Neural cell (in vitro differentiated cells): Measurements from ENCODE around the gene SH3TC2. TPM values are rescaled to one million over a fixed set of nuclear protein-coding genes. Genes with fewer than 3 reads are reported as not detected.

ENCODE experiments used
- H2AFZ ChIP-seq: fragments of 200-600, 300-800 bp; sonication (generic), shearing (Covaris generic); 2 replicates; pipeline ENCODE4 v1.6.0; 2014; ENCODE audit warnings: low read depth, mild to moderate bottlenecking, antibody characterized with exemption, low read length, moderate library complexity
- H3F3A ChIP-seq: fragments of 200-600 bp; shearing (Covaris generic); 2 replicates; pipeline ENCODE4 v1.6.1; 2016; ENCODE audit warnings: mild to moderate bottlenecking, moderate library complexity, mixed read lengths, antibody characterized with exemption, low read length; ENCODE audit not compliant: insufficient read depth, poor library complexity, severe bottlenecking
- H3K27ac ChIP-seq: fragments of 200-600, 300-800 bp; sonication (generic), shearing (Covaris generic); 2 replicates; pipeline ENCODE4 v1.5.1; 2014; ENCODE audit warnings: mild to moderate bottlenecking, low read length, moderate library complexity
- H3K27me3 ChIP-seq: fragments of 300-800, 200-600 bp; sonication (generic), shearing (Covaris generic); 2 replicates; pipeline ENCODE4 v1.6.0; 2014; ENCODE audit warnings: mild to moderate bottlenecking, low read depth, low read length, moderate library complexity; ENCODE audit not compliant: insufficient read depth
- H3K36me3 ChIP-seq: fragments of 300-800, 200-600 bp; sonication (generic), shearing (Covaris generic); 2 replicates; pipeline ENCODE4 v1.5.1; 2014; ENCODE audit warnings: mild to moderate bottlenecking, antibody characterized with exemption, low read length, moderate library complexity; ENCODE audit not compliant: insufficient read depth
- H3K4me2 ChIP-seq: fragments of 300-800, 200-600 bp; sonication (generic), shearing (Covaris generic); 2 replicates; pipeline ENCODE4 v1.6.0; 2014; ENCODE audit warnings: mild to moderate bottlenecking, low read length
- H3K4me3 ChIP-seq: fragments of 300-800, 200-600 bp; sonication (generic), shearing (Covaris generic); 2 replicates; pipeline ENCODE4 v1.5.1; 2014; ENCODE audit warnings: mild to moderate bottlenecking, low read length, moderate library complexity
- H3K79me2 ChIP-seq: fragments of 200-600 bp; shearing (Covaris generic); replicated peaks from 2 replicates; pipeline ENCODE4 v1.6.0; 2014; ENCODE audit warnings: mild to moderate bottlenecking, low read length, moderate library complexity; ENCODE audit not compliant: insufficient read depth
- H3K9ac ChIP-seq: fragments of 300-800, 200-600 bp; sonication (generic), shearing (Covaris generic); 2 replicates; pipeline ENCODE4 v1.6.1; 2016; ENCODE audit warnings: mild to moderate bottlenecking, low read length, mixed read lengths
- H3K9me2 ChIP-seq: fragments of 200-600 bp; shearing (Covaris generic); 2 replicates; pipeline ENCODE4 v1.6.1; 2016; ENCODE audit warnings: mild to moderate bottlenecking, low read length, mixed read lengths; ENCODE audit not compliant: insufficient read depth
- H3K9me3 ChIP-seq: fragments of 200-600, 300-800 bp; sonication (generic), shearing (Covaris generic); 2 replicates; pipeline ENCODE4 v1.6.1; 2016; ENCODE audit warnings: mild to moderate bottlenecking, mixed run types, low read length, moderate library complexity, mixed read lengths
- H4K20me1 ChIP-seq: fragments of 200-600 bp; shearing (Covaris generic); 2 replicates; pipeline ENCODE4 v1.6.1; 2016; ENCODE audit warnings: mild to moderate bottlenecking, mixed run types; ENCODE audit not compliant: insufficient read depth
- EP300 ChIP-seq: fragments of 450-650 bp; conservative IDR thresholded peaks from 2 replicates; pipeline ENCODE4 v1.6.1; 2014; ENCODE audit warnings: antibody characterized with exemption, mild to moderate bottlenecking, moderate library complexity; ENCODE audit not compliant: poor library complexity, severe bottlenecking
- EZH2 ChIP-seq: fragments of 200-600, 300-800 bp; shearing (Covaris generic), sonication (generic); IDR thresholded peaks from 2 replicates; pipeline ENCODE4 v1.6.1; 2014; ENCODE audit warnings: antibody characterized with exemption, low read length, borderline replicate concordance, mild to moderate bottlenecking; ENCODE audit not compliant: insufficient read depth, poor library complexity, severe bottlenecking
- MXI1 ChIP-seq: fragments of 450-650 bp; conservative IDR thresholded peaks from 2 replicates; pipeline ENCODE4 v1.6.1; 2014; ENCODE audit warnings: antibody characterized with exemption, mild to moderate bottlenecking; ENCODE audit not compliant: poor library complexity, severe bottlenecking
- POLR2AphosphoS5 ChIP-seq: IDR thresholded peaks from 2 replicates; pipeline ENCODE4 v1.6.1; 2012
- RAD21 ChIP-seq: fragments of 450-650 bp; conservative IDR thresholded peaks from 2 replicates; pipeline ENCODE4 v1.6.1; 2014; ENCODE audit warnings: antibody characterized with exemption, mild to moderate bottlenecking, moderate library complexity
- SMC3 ChIP-seq: fragments of 450-650 bp; conservative IDR thresholded peaks from 2 replicates; pipeline ENCODE4 v1.6.1; 2014; ENCODE audit warnings: antibody characterized with exemption, mild to moderate bottlenecking, moderate library complexity; ENCODE audit not compliant: poor library complexity
- TAF1 ChIP-seq: IDR thresholded peaks from 2 replicates; pipeline ENCODE4 v1.6.1; 2012; ENCODE audit warnings: low read depth
- polyA plus RNA-seq: library from polyadenylated mRNA; depleted of rRNA; stranded (reverse); fragments of >200 nt; gene quantifications from 2 replicates; pipeline ENCODE4 v1.2.3, GENCODE V29; 2014
- TF ChIP-seq, protein P1 (sequence below): fragments of 450-650 bp; IDR thresholded peaks from 2 replicates; pipeline ENCODE4 v1.5.1; 2014; ENCODE audit warnings: antibody characterized with exemption, mild to moderate bottlenecking, moderate library complexity; ENCODE audit not compliant: poor library complexity, severe bottlenecking
- TF ChIP-seq, protein P2 (sequence below): IDR thresholded peaks from 2 replicates; pipeline ENCODE4 v1.6.1; 2012; ENCODE audit warnings: borderline replicate concordance

Gene SH3TC2
- polyA plus RNA-seq, 1 donor from 2014 or later: not detected

DNA sequence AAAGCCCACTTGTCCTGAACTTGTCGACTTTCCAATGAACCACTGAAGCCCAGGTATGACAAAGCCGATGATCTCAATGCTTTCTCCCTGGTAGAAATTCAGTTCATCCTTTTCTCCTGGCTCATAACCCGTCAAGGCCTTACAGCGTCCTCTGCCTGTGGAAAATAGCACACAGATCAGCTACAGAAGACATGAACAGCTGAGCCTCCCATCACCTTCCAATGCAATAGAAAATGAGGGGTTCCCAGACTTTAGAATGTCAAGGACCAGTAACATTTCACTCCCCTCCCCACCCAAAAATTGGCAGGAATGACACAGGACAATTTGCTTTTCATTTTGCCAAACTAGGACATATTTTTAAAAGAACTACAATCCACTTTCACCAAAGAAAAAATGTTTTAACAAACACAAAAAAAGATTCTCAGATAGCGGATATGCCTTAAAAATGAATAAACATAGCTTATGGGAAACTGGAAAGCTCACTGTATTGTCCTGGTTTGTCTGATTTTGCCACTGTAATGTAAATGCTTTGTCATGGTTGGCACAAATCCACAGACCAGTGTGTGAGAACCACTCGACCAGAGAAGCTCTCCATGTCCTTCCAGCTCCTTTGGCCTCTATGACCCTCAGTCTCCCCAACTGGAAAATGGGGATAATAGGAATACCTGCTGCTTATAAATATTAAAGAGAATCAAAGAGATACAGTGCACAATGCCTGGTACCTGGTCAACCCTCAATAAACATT, 24.4 kb downstream of the SH3TC2 start:
- TF ChIP-seq SMC3 (no peak), RAD21 (no peak), EP300 (no peak), POLR2AphosphoS5 (no peak), MXI1 (no peak), TAF1 (no peak), EZH2 (no peak)
- TF ChIP-seq, protein P1, sequence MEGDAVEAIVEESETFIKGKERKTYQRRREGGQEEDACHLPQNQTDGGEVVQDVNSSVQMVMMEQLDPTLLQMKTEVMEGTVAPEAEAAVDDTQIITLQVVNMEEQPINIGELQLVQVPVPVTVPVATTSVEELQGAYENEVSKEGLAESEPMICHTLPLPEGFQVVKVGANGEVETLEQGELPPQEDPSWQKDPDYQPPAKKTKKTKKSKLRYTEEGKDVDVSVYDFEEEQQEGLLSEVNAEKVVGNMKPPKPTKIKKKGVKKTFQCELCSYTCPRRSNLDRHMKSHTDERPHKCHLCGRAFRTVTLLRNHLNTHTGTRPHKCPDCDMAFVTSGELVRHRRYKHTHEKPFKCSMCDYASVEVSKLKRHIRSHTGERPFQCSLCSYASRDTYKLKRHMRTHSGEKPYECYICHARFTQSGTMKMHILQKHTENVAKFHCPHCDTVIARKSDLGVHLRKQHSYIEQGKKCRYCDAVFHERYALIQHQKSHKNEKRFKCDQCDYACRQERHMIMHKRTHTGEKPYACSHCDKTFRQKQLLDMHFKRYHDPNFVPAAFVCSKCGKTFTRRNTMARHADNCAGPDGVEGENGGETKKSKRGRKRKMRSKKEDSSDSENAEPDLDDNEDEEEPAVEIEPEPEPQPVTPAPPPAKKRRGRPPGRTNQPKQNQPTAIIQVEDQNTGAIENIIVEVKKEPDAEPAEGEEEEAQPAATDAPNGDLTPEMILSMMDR: no peak
- Histone ChIP-seq H3K9ac (no peak overlapping the region), H3K36me3 (no peaks in the 10 kb centered on the region), H3K27ac (no peak overlapping the region), H3K79me2 (no peaks in the 10 kb centered on the region), H3K27me3 (no peaks in the 10 kb centered on the region), H3K4me2 (no peak overlapping the region), H3K9me3 (no peaks in the 10 kb centered on the region), H2AFZ (no peak overlapping the region), H3K9me2 (no peaks in the 10 kb centered on the region), H4K20me1 (no peaks in the 10 kb centered on the region), H3F3A (no peaks in the 10 kb centered on the region), H3K4me3 (no peak overlapping the region)

DNA sequence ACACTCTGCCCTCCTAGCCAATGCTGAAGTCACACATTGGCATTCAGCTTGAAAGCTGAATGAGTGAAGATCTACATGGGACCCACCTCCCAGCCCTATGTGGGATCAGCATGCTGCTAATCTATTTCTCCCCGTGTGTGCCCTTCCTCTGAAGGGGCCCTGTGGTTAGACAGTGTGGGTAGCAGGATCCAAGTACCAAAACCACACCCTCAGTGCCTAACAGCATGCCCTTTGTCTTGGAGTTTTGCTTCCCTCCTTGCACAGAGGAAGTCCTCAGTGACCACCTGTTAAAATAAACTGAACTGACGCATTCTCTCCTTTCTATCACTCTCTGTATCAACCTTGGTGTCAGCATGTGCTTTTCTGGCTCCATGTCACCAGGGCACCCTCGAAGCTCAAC, 25.0 kb downstream of the SH3TC2 start:
- Histone ChIP-seq H3K27ac (no peak overlapping the region), H3K27me3 (no peaks in the 10 kb centered on the region), H3K79me2 (no peaks in the 10 kb centered on the region), H3K9me3 (no peaks in the 10 kb centered on the region), H3K4me2 (no peak overlapping the region), H3K36me3 (no peaks in the 10 kb centered on the region), H4K20me1 (no peaks in the 10 kb centered on the region), H3K9ac (no peak overlapping the region), H3F3A (no peaks in the 10 kb centered on the region), H3K9me2 (no peaks in the 10 kb centered on the region), H2AFZ (no peak overlapping the region), H3K4me3 (no peak overlapping the region)
- TF ChIP-seq POLR2AphosphoS5 (no peak), TAF1 (no peak), EZH2 (no peak), RAD21 (no peak), SMC3 (no peak), MXI1 (no peak), EP300 (no peak)
- TF ChIP-seq, protein P2, sequence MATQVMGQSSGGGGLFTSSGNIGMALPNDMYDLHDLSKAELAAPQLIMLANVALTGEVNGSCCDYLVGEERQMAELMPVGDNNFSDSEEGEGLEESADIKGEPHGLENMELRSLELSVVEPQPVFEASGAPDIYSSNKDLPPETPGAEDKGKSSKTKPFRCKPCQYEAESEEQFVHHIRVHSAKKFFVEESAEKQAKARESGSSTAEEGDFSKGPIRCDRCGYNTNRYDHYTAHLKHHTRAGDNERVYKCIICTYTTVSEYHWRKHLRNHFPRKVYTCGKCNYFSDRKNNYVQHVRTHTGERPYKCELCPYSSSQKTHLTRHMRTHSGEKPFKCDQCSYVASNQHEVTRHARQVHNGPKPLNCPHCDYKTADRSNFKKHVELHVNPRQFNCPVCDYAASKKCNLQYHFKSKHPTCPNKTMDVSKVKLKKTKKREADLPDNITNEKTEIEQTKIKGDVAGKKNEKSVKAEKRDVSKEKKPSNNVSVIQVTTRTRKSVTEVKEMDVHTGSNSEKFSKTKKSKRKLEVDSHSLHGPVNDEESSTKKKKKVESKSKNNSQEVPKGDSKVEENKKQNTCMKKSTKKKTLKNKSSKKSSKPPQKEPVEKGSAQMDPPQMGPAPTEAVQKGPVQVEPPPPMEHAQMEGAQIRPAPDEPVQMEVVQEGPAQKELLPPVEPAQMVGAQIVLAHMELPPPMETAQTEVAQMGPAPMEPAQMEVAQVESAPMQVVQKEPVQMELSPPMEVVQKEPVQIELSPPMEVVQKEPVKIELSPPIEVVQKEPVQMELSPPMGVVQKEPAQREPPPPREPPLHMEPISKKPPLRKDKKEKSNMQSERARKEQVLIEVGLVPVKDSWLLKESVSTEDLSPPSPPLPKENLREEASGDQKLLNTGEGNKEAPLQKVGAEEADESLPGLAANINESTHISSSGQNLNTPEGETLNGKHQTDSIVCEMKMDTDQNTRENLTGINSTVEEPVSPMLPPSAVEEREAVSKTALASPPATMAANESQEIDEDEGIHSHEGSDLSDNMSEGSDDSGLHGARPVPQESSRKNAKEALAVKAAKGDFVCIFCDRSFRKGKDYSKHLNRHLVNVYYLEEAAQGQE: no peak
- TF ChIP-seq, protein P1: no peak
